Articular chondrocyte of knee joint (primary cell): Measurements from ENCODE around the gene LY6G6C. TPM values are rescaled to one million over a fixed set of nuclear protein-coding genes. Genes with fewer than 3 reads are reported as not detected.

Experiments
- small RNA-seq: library from RNA; depleted of rRNA; stranded (forward); fragments of <200 nt; gene quantifications from one replicate; pipeline ENCODE3, GENCODE V24; 2012
- total RNA-seq: library from RNA; depleted of rRNA; stranded (reverse); fragments of >200 nt; gene quantifications from 2 replicates; pipeline ENCODE4 v1.2.3, GENCODE V29; 2012

Gene LY6G6C
- not detected in 2 replicates for total RNA-seq

GRCh38 chr6:31721351-31722020 is at the start of gene LY6G6C:
LY6G6C (minus strand) TSS chr6:31721746; CDS start chr6:31721679, 67 bp downstream.

GRCh38 chr6:31762356-31762755 is 40.8 kb upstream of the LY6G6C start, which contains the start of gene SAPCD1:
SAPCD1 (plus strand) TSS chr6:31762656; CDS start chr6:31763055, 399 bp downstream.

DNA sequence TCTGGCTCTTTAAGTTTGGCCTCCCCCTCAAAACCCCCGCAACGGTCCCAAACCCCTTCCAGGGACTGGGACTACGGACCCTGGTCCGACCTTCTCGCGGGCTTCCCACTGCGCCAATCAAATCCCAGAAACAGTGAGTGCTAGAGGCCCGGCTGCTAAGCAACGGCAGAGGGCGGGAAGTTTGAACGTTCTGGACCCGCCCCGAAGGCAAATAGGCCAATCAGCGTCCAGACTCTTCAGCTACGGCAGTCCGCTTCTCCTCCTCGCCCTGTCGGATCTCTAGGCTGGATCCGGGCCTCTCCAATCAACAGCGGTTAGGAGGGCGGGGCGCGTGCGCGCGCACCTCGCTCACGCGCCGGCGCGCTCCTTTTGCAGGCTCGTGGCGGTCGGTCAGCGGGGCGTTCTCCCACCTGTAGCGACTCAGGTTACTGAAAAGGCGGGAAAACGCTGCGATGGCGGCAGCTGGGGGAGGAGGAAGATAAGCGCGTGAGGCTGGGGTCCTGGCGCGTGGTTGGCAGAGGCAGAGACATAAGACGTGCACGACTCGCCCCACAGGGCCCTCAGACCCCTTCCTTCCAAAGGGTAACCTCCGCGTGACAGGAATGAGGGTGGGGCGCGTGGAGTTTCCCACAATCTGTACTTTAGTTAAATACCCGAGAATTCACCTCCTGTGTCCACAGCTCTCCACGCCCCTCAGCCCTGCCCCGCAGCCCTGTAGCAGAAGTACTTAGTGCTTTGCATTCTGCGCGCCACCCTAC is 18.3 kb upstream of the LY6G6C start, which contains the start of gene MSH5:
TSS of gene MSH5 (plus strand) at position 367 of the 758 bp plus-strand sequence. CDS start 462 bp downstream, outside the sequence.

GRCh38 chr6:31736021-31736767 is 14.6 kb upstream of the LY6G6C start, which contains the start of gene CLIC1:
CLIC1 (minus strand) TSS chr6:31736530; CDS start chr6:31736300, 230 bp downstream.

DNA sequence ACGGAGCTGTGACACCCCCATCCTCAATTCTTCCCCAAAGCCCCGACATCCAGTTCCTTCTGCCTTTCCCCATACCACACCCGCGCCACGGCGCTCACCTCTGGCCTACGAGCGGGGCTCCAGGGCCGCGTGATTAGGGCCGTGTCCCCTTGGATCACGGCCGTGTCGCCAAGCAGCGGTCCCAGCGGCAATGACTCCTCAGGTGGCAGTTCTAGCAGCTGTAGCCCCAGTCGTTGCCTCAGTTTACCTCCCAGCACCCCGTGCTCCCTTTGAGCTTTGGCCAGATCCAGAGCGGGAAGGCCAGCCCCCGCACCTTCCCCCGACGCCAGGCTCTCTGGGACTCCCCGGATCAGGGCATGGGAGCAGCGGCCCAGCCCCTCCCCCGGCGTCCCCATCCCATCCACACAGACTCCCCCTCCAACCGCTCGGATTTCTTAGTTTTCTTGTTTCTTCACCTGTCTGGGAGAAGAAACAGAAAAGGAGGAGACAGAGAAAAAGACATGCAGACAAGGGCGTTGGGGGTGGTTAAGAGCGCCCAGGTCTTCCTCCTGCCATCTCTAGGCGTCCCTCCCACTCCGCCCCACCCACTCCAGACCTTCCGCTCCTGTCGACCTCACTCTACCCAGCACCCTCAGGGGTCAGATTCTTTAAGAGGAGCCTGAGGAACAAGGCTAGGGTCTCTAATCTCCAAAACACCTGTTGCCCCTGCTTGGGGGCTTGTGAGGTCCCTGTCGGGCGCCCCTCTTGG is 7.4 kb upstream of the LY6G6C start, which contains the start of gene DDAH2:
TSS of gene DDAH2 (minus strand) at position 533 of the 748 bp plus-strand sequence. CDS start at position 395, 138 bp downstream.

GRCh38 chr6:31723245-31723979 is 1.9 kb upstream of the LY6G6C start, which contains the start of gene MPIG6B:
MPIG6B (plus strand) TSS chr6:31723373; CDS start chr6:31723384, 11 bp downstream.

GRCh38 chr6:31715022-31715958 is 6.3 kb downstream of the LY6G6C start, which contains the start of gene LY6G6D:
LY6G6D (plus strand) TSS chr6:31715348; CDS start chr6:31715356, 8 bp downstream.

GRCh38 chr6:31706599-31706998 is 14.9 kb downstream of the LY6G6C start, which contains the start of gene LY6G6F:
LY6G6F (plus strand) TSS chr6:31706866; CDS start chr6:31706907, 41 bp downstream.

DNA sequence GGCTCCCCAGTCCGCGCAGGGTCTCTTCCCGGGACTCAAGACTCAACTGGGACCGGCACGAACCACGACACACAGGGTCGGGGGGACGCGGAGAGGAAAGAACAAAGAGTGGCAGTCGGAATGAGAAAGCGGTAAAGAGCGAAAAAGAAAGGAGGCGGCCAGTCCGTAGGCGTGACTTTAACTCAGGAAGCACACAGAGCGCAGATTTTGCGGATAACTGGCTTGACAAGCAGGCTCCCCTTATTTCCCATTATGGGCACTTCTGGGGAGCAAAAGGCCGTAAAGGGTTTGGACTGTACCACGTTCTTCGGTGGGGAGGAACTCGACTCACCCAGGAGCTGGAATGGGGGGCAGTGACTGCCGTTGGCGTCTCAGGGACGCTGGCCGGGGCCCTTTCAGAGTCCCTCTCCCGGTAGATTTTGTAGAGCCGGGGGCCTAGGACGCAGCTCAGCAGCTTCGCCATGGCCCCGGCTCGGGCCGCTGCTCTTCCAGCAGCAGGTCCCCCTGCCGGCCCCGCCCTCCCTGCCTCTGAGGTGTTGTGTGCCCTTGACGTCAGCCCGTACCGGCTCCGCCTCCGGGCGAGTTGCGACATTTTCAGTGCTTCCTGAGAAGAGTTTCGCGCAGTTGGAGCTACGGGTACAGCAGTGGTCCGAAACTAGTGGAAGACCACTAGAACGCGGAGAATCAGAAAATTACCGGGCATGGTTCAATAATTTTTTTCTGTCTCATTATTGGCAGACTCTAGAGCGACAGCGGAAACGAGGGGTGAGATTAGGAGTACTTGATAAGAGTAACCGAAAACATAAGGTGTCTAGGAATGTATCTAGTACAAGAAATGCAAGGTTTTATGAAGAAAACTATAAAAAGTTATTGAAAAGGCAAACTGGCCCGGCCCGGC is 18.5 kb downstream of the LY6G6C start, which contains the start of gene ABHD16A:
TSS of gene ABHD16A (minus strand) at position 506 of the 898 bp plus-strand sequence. CDS start at position 463, 43 bp downstream.

GRCh38 chr6:31680226-31681134 is 41.1 kb downstream of the LY6G6C start, which contains the start of gene LY6G5C:
LY6G5C (minus strand) TSS chr6:31681067; CDS start chr6:31680373, 694 bp downstream.

DNA sequence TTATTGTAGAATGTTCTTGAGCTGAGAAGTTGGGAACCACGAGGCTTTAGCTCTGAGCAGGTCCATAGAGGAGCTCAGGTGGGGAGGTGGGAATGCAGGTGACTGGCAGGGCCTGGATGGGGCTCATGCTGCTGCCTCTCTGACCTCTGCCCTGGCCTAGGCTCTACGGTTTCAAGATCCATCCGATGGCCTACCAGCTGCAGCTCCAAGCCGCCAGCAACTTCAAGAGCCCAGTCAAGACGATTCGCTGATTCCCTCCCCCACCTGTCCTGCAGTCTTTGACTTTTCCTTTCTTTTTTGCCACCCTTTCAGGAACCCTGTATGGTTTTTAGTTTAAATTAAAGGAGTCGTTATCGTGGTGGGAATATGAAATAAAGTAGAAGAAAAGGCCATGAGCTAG is 51.9 kb downstream of the LY6G6C start, which contains the start of gene LY6G5B:
TSS of gene LY6G5B (plus strand) at position 301 of the 400 bp plus-strand sequence. CDS start 975 bp downstream, outside the sequence.

Small RNA genes lying within 50 kb of the gene (small RNA-seq; reads per million reads assigned to genes)
- gene LY6G6D (not detected), gene MIR4646 (not detected), gene MSH5-SAPCD1 (not detected), gene RNU6-850P (not detected), gene SAPCD1 (not detected)

Other genes with a start within 250 kb of the LY6G6C start
- gene MICB, start 223.6 kb downstream of the LY6G6C start, total RNA-seq: 6.5 and 8.6 TPM in 2 replicates
- not detected in 2 replicates for gene MCCD1, start 192.8 kb downstream of the LY6G6C start, total RNA-seq
- gene DDX39B, start 179.7 kb downstream of the LY6G6C start, total RNA-seq: 262 and 345 TPM in 2 replicates
- gene ATP6V1G2, start 175.1 kb downstream of the LY6G6C start, total RNA-seq: 3.4 and 3.5 TPM in 2 replicates
- 22.9 and 26.5 TPM in 2 replicates for gene NFKBIL1, start 174.1 kb downstream of the LY6G6C start, total RNA-seq
- gene LTA, start 149.5 kb downstream of the LY6G6C start, total RNA-seq: not detected in 2 replicates
- not detected in 2 replicates for gene TNF, start 146.2 kb downstream of the LY6G6C start, total RNA-seq
- not detected in 2 replicates for gene LTB, start 139.3 kb downstream of the LY6G6C start, total RNA-seq
- not detected in 2 replicates for gene LST1, start 135.5 kb downstream of the LY6G6C start, total RNA-seq
- gene NCR3, start 128.7 kb downstream of the LY6G6C start, total RNA-seq: not detected in 2 replicates
- not detected in 2 replicates for gene AIF1, start 106.5 kb downstream of the LY6G6C start, total RNA-seq
- gene PRRC2A, start 101.0 kb downstream of the LY6G6C start, total RNA-seq: 49.4 and 57.4 TPM in 2 replicates
- 127 and 138 TPM in 2 replicates for gene BAG6, start 69.1 kb downstream of the LY6G6C start, total RNA-seq
- 2.0 and 2.2 TPM in 2 replicates for gene APOM, start 65.9 kb downstream of the LY6G6C start, total RNA-seq
- 15.2 and 19.5 TPM in 2 replicates for gene C6orf47, start 61.0 kb downstream of the LY6G6C start, total RNA-seq
- gene GPANK1, start 56.7 kb downstream of the LY6G6C start, total RNA-seq: 17.0 and 17.1 TPM in 2 replicates
- 118 and 149 TPM in 2 replicates for gene CSNK2B, start 55.7 kb downstream of the LY6G6C start, total RNA-seq
- 4.2 and 4.8 TPM in 2 replicates for gene LY6G5B, start 51.8 kb downstream of the LY6G6C start, total RNA-seq
- 0.26 and 0.65 TPM in 2 replicates for gene LY6G5C, start 40.7 kb downstream of the LY6G6C start, total RNA-seq
- 29.9 and 35.3 TPM in 2 replicates for gene ABHD16A, start 18.4 kb downstream of the LY6G6C start, total RNA-seq
- gene LY6G6F, start 14.9 kb downstream of the LY6G6C start, total RNA-seq: not detected in 2 replicates
- not detected in 2 replicates for gene LY6G6D, start 6.4 kb downstream of the LY6G6C start, total RNA-seq
- gene MPIG6B, start 1.6 kb upstream of the LY6G6C start, total RNA-seq: not detected in 2 replicates
- gene DDAH2, start 7.6 kb upstream of the LY6G6C start, total RNA-seq: 76.2 and 84.3 TPM in 2 replicates
- 597 and 600 TPM in 2 replicates for gene CLIC1, start 14.8 kb upstream of the LY6G6C start, total RNA-seq
- 10.7 and 12.3 TPM in 2 replicates for gene MSH5, start 18.3 kb upstream of the LY6G6C start, total RNA-seq
- 0.54 and 1.4 TPM in 2 replicates for gene SAPCD1, start 40.9 kb upstream of the LY6G6C start, total RNA-seq
- 1.0 and 1.9 TPM in 2 replicates for gene VWA7, start 55.6 kb upstream of the LY6G6C start, total RNA-seq
- gene VARS1, start 74.0 kb upstream of the LY6G6C start, total RNA-seq: 38.3 and 45.2 TPM in 2 replicates
- gene LSM2, start 85.2 kb upstream of the LY6G6C start, total RNA-seq: 28.3 and 32.4 TPM in 2 replicates
- 1.0 and 1.4 TPM in 2 replicates for gene HSPA1L, start 93.5 kb upstream of the LY6G6C start, total RNA-seq
- 91.1 and 137 TPM in 2 replicates for gene HSPA1A, start 93.8 kb upstream of the LY6G6C start, total RNA-seq
- 123 and 152 TPM in 2 replicates for gene HSPA1B, start 106.0 kb upstream of the LY6G6C start, total RNA-seq
- gene NEU1, start 141.1 kb upstream of the LY6G6C start, total RNA-seq: 48.6 and 57.6 TPM in 2 replicates
- gene SLC44A4, start 157.3 kb upstream of the LY6G6C start, total RNA-seq: 0.22 TPM in 1 of 2 replicates, not detected in the other
- 41.4 and 51.4 TPM in 2 replicates for gene EHMT2, start 176.0 kb upstream of the LY6G6C start, total RNA-seq
- 1.3 and 1.9 TPM in 2 replicates for gene ZBTB12, start 180.3 kb upstream of the LY6G6C start, total RNA-seq
- 19.1 and 22.0 TPM in 2 replicates for gene C2, start 206.0 kb upstream of the LY6G6C start, total RNA-seq
- gene CFB, start 224.3 kb upstream of the LY6G6C start, total RNA-seq: 26.9 and 34.6 TPM in 2 replicates
- gene NELFE, start 237.2 kb upstream of the LY6G6C start, total RNA-seq: 97.0 and 105 TPM in 2 replicates
- gene SKIC2, start 237.4 kb upstream of the LY6G6C start, total RNA-seq: 35.3 and 40.4 TPM in 2 replicates